ENCODE data around the gene ZBTB42. TPM values are rescaled to one million over a fixed set of nuclear protein-coding genes. Genes with fewer than 3 reads are reported as not detected.
A peak's percentile ranks its signal among the peaks of the same experiment; 100 is the strongest.

The ZBTB42 gene
- total and polyA plus RNA-seq, 2 of the 13 experiments (the other 11 are each of a cell fraction or from before 2014, with no cell fraction given) = 2.8 to 4.2 TPM

DNA sequence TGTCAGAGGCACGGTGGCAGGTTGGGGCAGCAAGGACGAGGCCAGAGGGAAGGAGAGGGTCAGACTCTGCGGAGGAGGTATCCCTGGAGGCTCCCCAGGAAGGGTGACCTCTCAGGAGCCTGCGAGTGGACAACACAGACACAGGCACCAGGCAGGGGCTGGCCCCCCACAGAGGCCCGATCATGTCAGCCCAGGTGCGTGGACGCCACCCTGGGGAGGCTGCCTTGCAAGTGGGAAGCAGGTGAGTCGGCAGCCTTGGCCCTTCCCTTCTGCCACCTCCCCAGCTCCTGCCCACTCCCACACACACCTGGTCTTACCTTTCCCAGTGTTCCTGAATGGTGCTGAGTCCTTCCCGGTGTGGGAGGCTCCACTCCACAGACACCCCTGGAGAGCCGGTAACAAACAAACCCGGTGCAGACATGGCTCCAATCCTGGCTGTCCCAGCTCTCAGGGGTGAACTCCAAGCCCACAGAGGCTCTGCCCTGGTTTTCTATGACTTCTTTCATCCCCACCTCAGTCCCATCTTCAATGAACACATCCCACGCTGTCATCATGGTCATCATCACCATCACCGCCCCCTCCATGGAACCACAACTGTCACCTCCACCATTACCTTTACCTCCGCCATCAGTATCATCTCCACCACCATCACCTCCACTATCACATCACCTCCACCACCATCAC is 5.2 kb downstream of the ZBTB42 start (continued):
- TF ChIP-seq, protein P1, sequence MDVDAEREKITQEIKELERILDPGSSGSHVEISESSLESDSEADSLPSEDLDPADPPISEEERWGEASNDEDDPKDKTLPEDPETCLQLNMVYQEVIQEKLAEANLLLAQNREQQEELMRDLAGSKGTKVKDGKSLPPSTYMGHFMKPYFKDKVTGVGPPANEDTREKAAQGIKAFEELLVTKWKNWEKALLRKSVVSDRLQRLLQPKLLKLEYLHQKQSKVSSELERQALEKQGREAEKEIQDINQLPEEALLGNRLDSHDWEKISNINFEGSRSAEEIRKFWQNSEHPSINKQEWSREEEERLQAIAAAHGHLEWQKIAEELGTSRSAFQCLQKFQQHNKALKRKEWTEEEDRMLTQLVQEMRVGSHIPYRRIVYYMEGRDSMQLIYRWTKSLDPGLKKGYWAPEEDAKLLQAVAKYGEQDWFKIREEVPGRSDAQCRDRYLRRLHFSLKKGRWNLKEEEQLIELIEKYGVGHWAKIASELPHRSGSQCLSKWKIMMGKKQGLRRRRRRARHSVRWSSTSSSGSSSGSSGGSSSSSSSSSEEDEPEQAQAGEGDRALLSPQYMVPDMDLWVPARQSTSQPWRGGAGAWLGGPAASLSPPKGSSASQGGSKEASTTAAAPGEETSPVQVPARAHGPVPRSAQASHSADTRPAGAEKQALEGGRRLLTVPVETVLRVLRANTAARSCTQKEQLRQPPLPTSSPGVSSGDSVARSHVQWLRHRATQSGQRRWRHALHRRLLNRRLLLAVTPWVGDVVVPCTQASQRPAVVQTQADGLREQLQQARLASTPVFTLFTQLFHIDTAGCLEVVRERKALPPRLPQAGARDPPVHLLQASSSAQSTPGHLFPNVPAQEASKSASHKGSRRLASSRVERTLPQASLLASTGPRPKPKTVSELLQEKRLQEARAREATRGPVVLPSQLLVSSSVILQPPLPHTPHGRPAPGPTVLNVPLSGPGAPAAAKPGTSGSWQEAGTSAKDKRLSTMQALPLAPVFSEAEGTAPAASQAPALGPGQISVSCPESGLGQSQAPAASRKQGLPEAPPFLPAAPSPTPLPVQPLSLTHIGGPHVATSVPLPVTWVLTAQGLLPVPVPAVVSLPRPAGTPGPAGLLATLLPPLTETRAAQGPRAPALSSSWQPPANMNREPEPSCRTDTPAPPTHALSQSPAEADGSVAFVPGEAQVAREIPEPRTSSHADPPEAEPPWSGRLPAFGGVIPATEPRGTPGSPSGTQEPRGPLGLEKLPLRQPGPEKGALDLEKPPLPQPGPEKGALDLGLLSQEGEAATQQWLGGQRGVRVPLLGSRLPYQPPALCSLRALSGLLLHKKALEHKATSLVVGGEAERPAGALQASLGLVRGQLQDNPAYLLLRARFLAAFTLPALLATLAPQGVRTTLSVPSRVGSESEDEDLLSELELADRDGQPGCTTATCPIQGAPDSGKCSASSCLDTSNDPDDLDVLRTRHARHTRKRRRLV (CRISPR knock-in tag; IDR thresholded peaks at IDR 0.05) = no peak
- peak; percentile 98 for TF ChIP-seq ZKSCAN5 (CRISPR knock-in tag; IDR thresholded peaks at IDR 0.05)
- no peak for TF ChIP-seq HNF4G (IDR thresholded peaks at IDR 0.05; ENCODE audit: borderline replicate concordance, low read depth, low read length)
- TF ChIP-seq HNF4G (CRISPR knock-in tag; IDR thresholded peaks at IDR 0.05; ENCODE audit: borderline replicate concordance, low read depth) = no peak
- no peak for TF ChIP-seq NCOA2 (CRISPR knock-in tag; IDR thresholded peaks at IDR 0.05)
- TF ChIP-seq HDAC1 (CRISPR knock-in tag; IDR thresholded peaks at IDR 0.05) = no peak
- TF ChIP-seq ZNF597 (CRISPR knock-in tag; IDR thresholded peaks at IDR 0.05) = no peak

Data from HepG2 (cell line).